ENCODE data around the gene KCNJ12.
"Not testable (repeated sequence)": the region's sequence is repeated elsewhere in the genome, so short reads cannot be mapped to it uniquely, and the experiment has no call there.

KCNJ12 gene

DNA sequence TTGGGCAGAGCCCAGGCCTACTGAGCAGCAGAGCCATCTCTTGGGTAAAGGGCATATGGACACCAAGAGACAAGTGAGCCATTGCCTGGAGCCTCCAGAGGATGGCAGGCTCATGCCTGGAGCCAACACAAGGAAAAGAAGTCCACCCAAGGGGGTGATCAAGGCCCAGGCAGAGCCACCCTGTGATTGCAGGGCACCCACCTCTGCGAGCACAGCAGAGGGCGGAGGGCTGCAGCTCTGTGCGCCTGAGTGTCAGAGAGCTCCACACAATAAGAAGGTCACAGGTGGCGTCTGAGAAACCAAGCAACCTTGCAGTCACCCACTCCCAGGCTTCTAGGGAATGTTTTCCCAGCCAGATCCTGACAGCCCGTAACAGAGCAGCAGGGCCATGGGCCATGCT is 57.8 kb downstream of the KCNJ12 start:
- H3K4me3 ChIP-seq (ENCODE audit: low read length); DNase-seq (ENCODE audit: low read depth): not testable (repeated sequence)

DNA sequence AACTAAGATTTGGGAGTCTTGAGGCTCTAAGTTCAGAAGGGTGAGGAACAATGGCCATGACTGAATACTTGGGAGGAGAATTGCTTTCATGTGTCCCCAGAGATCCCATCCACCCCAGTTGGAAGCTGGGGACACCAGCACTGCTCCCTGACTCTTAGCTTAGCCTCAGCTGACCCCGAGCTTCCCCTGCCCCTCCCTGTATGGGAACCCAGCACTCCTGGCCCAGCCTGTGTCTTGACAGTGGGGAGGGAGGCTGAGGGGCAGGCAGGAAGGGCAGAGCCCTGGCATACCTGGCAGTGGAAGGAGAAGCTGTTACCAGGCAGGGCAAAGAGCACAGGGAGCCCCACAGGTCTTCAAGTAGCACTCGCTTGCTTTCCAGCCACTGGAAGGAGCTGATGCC is 58.8 kb downstream of the KCNJ12 start:
- H3K4me3 ChIP-seq (ENCODE audit: low read length); DNase-seq (ENCODE audit: low read depth): not testable (repeated sequence)

DNA sequence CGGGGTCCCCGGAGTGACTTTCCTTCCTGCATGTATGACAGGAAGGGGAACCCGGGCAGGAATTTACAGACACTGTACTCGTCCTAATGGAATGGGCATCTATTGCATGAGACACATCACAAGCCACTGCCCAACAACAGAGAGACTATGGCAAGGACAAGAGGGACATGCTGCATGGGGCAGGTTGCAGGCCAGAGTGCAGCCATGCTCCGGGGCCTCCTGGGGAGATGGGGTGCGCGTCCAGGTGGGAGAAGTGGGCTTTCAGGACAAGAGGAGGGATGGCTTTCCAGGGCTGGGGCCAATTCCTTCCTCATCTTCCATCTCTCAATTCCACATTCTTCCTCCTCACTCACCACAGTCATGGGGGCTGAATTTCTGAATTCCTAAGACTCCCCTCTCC is 60.3 kb downstream of the KCNJ12 start:
- not testable (repeated sequence) for H3K4me3 ChIP-seq (ENCODE audit: low read length); DNase-seq (ENCODE audit: low read depth)

DNA sequence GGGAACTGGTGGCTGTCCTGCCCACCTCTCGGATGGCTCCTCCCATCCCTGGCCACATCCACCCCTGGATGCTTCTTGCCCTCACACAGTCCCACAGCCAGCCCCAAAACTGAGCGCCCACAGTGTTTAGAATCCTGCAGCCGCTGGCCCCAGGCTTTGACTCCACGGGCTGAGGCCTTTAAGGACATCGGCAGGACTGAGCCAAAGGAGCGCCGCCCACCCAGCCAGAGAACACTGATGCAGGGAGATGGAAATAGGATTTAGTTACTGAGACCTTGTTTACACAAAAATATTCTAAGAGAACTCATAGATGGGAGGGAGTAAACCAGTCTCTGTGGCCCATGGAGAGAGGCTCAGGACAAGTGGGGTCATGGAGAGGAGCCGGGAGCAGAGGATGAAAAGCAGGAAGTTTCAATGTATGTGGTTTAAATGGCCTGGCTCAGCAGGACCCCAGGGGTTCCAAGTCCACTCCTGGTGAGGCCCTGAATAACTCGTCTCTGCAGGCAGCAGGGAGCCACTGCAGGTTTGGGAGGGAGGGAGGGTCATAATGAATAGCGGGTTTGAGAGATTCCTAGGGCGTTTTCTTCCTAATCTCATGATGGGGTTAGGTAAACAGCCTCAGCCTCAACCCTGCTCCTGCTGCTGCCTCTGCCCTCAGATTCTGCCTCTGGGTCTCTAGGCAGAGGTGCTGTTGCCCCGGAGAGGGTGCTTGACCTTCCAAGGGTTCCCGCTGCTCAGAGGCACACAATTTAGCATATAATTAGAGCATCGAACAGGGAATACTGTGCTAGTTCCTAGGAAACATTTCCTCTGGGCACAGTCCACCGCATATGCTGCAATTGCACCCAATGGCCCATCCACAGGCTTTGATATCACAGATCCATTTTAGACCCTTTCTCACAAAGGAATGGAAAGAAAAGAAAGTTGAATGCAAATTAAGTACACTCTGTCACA is 61.0 kb downstream of the KCNJ12 start:
- DNase-seq (ENCODE audit: low read depth); H3K4me3 ChIP-seq (ENCODE audit: low read length): not testable (repeated sequence)

DNA sequence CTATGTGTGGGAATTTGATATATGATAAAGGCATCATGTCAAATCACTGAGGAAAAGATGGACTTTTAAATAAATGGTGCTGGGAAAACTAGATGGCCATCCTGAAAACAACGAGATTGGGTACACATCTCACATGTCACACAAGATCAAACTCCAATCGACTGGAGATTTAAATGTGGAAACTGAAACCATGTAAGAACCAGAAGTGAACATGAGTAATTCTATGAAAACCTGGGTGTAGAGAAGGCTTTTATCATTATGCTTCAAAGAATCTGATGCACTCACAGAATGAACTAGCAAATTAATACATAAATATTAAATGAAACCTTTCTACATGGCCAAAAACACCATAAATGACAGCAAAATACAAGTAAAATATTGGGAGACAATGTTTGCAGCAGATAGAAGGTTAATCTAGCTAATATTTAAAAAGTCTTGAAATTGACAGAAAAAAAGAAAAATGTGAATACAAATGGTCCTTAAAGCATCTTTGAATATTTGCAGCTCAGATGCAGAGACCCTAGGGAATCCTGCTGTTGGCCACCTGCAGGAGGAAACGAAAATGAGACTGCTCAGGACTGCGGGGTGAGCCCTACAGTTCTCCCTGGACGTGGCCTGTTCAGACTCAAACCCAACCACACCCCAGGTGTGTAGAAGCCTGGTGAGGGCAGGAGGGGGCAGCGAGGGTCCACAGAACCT is 62.3 kb downstream of the KCNJ12 start:
- H3K4me3 ChIP-seq (ENCODE audit: low read length): not testable (repeated sequence)

DNA sequence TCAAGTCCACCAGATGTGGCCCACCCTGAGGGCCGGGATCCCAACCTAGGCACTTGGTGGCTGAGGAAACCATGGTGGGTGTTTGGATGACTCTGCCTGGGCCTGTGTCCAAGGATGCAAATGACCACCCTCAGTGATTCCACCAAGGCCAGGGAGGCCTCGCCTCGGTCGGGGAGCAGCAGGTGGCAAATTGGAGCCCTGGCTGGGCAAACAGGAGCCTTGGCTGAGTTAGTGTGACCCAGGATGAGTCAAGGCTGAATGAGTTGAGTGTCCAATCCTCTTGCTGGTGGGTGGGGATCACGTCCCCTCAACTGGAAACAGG is 62.8 kb downstream of the KCNJ12 start:
- not testable (repeated sequence) for DNase-seq (ENCODE audit: low read depth); H3K4me3 ChIP-seq (ENCODE audit: low read length)

More for the DNA sequence above, 62.3 kb downstream of the KCNJ12 start:
- not testable (repeated sequence) for DNase-seq (ENCODE audit: low read depth)

DNA sequence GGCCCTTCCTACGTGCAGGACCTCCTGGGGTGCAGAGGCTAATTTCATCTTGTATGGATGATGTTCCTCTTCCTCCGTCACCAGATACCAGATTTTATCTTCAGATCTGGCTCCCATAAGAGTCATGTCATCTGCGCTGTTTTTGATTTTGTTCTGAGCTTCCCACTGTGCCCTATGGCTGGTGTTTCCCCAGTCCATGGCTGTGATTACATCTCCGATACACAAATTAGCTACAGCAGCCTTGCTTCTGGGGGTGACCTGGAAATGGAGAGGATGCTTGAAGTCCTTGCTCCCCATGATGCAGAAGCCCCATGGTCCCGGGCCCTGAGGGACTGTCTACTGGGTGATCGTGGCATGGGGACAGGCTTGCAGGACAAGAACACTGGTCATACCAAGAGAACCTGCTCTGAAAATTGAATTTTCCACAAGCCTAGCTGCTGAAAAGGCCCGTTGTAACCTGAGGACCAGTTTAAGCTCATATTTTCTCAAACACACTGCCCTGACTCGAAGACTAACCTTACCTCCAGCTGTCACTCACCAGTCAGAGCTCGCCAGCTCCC is 69.0 kb downstream of the KCNJ12 start:
- no peak for DNase-seq (ENCODE audit: low read depth)
- H3K4me3 ChIP-seq (ENCODE audit: low read length): no peak overlapping the region
- TF ChIP-seq, protein P1, sequence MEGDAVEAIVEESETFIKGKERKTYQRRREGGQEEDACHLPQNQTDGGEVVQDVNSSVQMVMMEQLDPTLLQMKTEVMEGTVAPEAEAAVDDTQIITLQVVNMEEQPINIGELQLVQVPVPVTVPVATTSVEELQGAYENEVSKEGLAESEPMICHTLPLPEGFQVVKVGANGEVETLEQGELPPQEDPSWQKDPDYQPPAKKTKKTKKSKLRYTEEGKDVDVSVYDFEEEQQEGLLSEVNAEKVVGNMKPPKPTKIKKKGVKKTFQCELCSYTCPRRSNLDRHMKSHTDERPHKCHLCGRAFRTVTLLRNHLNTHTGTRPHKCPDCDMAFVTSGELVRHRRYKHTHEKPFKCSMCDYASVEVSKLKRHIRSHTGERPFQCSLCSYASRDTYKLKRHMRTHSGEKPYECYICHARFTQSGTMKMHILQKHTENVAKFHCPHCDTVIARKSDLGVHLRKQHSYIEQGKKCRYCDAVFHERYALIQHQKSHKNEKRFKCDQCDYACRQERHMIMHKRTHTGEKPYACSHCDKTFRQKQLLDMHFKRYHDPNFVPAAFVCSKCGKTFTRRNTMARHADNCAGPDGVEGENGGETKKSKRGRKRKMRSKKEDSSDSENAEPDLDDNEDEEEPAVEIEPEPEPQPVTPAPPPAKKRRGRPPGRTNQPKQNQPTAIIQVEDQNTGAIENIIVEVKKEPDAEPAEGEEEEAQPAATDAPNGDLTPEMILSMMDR (IDR thresholded peaks at IDR 0.05; ENCODE audit: insufficient read depth, low read depth, low read length, missing control alignments): no peak

DNA sequence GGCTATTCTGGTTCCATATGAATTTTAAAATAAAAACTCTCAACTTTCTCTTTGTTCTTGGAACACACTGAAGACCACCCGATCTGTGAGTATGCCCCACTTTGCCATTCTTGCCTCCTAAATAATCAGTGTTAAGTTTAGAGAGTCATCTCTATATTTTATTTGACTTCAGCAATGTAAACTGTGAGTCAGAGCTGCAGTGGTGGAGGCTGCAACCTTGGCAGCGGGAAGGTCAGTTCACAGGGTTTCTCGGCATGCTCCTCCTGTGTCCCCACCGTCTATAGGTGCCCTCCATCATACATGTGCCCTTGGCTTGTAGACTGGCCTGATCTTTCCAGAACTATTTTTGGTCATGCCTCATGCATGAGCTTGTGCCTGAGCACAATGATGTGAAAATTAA is 71.4 kb downstream of the KCNJ12 start:
- DNase-seq (ENCODE audit: low read depth); H3K4me3 ChIP-seq (ENCODE audit: low read length): not testable (repeated sequence)

DNA sequence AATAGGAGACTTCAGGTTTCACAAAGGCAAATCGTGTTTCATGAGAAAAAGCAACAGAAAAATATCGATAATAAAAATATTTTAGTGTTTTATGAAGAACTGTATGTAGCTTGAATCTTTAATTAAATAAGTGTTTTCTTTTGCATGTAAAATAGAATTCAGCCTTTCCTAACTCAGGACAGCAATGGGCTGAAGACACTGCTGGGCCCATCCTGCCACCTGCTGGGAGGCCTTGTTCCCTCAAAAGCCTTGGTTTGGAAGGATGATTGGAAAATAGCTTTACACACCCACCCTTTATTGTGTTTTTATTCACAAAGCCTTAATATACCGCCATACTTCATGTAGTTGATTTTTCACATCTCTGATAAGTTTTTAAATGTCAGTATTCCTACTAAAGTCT is 73.7 kb downstream of the KCNJ12 start:
- H3K4me3 ChIP-seq (ENCODE audit: low read length); DNase-seq (ENCODE audit: low read depth): not testable (repeated sequence)
- TF ChIP-seq, protein P1 (IDR thresholded peaks at IDR 0.05; ENCODE audit: insufficient read depth, low read depth, low read length, missing control alignments): peak; percentile 50

DNA sequence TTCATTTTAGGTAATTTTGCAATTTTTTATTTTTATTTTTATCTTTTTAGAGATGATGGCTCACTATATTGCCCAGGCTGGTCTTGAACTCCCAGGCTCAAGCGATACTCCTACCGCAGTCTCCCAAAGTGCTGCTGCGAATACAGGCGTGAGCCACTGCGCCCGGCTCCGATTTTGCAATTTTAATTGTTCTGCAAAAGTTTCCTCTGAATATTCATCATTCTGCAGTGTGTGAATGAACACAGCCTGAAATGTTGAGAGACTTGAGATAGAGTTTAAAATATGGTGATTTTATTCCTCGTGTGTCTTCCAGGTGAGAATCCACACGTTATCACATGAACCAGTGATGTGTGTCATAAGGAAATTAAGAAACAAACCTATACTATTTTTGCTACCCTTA is 75.8 kb downstream of the KCNJ12 start:
- H3K4me3 ChIP-seq (ENCODE audit: low read length): no peak overlapping the region
- no peak for DNase-seq (ENCODE audit: low read depth)
- TF ChIP-seq, protein P1 (IDR thresholded peaks at IDR 0.05; ENCODE audit: insufficient read depth, low read depth, low read length, missing control alignments): no peak

Measured in epithelial cell of esophagus (primary cell).